ENCODE measurements around the gene HAAO. TPM values are rescaled to one million over a fixed set of nuclear protein-coding genes. Genes with fewer than 3 reads are reported as not detected.
A peak's percentile ranks its signal among the peaks of the same experiment; 100 is the strongest.

Gene HAAO
- total RNA-seq, 1 donor from 2014 or later = 11.4 TPM

DNA sequence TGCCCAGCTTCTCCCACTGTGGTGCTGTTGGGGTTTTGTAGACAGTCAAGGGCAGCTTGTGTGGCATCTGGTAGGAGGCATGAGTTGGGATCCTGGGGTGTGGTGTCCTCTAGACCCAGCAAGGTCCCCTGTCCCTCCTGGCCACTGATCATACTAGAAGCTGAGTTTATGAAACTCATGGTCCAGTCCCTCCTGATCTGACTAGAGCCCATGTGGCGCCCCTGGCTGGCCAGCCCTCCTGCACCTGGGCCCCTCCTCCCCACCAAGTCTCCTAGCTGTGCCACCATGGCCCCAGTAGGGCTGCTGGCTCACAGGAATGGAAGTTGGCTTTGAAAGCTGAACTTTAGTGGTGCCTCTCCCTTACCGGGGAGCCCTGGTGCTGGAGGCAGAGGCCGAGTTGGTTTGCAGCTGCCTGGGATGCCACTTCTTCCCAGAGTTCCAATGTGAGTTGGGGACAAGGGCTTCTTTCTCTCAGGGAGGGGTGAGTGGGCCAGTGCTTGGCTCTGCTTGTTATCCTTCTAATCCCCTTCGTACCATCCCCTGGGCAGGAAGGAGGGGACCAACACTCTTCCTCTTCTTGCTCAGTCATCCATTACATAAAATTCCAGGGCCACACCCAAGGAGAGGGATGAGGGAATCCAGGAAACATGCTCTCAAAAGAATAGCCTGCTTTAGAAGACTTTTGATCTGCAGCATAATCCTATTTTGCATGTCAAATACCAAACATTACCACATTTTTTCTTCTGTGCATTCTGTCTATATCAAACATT, 37.5 kb upstream of the HAAO start:
- no peaks in the 10 kb centered on the region for H3K27me3 Mint-ChIP-seq
- TF ChIP-seq, protein P1, sequence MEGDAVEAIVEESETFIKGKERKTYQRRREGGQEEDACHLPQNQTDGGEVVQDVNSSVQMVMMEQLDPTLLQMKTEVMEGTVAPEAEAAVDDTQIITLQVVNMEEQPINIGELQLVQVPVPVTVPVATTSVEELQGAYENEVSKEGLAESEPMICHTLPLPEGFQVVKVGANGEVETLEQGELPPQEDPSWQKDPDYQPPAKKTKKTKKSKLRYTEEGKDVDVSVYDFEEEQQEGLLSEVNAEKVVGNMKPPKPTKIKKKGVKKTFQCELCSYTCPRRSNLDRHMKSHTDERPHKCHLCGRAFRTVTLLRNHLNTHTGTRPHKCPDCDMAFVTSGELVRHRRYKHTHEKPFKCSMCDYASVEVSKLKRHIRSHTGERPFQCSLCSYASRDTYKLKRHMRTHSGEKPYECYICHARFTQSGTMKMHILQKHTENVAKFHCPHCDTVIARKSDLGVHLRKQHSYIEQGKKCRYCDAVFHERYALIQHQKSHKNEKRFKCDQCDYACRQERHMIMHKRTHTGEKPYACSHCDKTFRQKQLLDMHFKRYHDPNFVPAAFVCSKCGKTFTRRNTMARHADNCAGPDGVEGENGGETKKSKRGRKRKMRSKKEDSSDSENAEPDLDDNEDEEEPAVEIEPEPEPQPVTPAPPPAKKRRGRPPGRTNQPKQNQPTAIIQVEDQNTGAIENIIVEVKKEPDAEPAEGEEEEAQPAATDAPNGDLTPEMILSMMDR (IDR thresholded peaks at IDR 0.05) = no peak
- H3K4me1 Mint-ChIP-seq = peaks cover 14% of the 10 kb centered on the region
- no peaks in the 10 kb centered on the region for H3K36me3 Mint-ChIP-seq (ENCODE audit: low read depth)
- intact Hi-C loops (cut with micrococcal nuclease) = loop anchor here (1.0 to 2.0 kb wide), 4 partner anchors 399 to 779 kb away; no protein-coding TSS in a partner anchor
- no peak for DNase-seq
- H3K27ac Mint-ChIP-seq = no peak overlapping the region
- CTCF ChIA-PET = interaction anchor here (0.7 to 3.9 kb wide), 8 partner anchors 15 to 749 kb away, joined by 3 to 18 read pairs (median 4); no protein-coding TSS in a partner anchor
- no peak overlapping the region for H3K4me3 Mint-ChIP-seq
- ATAC-seq (ENCODE audit: low read depth) = no peak
- POLR2A ChIA-PET = no interaction called here
- H3K9me3 Mint-ChIP-seq = no peaks in the 10 kb centered on the region

DNA sequence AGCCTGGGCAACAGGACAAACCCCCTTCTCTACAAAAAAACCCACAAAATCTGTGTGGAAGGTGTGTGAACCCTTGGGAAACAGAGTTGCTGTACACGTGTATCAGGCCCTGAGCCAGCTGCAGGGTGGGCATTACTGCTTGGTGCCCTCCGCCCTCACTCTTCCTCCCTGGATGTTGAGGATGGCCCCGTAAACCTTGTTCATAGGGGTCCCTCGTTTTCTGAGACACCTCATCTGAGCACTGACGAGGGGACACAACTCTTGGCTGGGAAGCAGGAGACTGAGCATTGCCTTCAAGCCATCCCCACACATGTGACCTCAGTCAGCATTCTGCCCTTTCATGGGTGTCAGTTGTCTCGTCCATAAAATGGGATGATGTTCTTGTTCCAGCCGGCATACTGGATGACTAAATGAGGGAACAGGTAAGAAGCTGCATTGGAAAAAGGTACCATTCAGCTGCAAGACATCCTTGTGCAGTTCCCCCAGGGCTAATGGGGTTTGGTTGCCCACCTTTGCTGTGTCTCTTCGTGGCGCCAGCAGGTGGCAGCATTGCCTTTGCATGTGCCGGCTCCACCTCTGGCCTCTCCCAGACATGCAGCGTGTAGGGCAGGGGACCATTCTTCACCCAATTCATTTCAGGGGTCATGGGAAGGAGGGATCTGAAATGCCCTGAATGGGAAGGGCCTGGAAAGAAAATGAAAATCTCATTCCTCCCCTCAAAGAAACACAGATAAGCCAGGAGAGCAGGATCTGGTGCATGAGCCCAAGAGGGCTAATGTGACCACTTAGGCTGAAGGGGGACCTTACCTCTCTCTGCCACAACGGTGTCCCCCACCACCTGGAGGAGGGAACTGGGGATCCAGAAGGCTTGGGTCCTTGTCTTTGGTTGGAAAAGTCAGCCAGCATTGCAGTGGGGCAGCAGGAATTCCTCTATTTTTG, 36.4 kb upstream of the HAAO start:
- Mint-ChIP-seq H3K27ac (no peak overlapping the region), H3K27me3 (no peaks in the 10 kb centered on the region), H3K4me1 (peaks cover 14% of the 10 kb centered on the region), H3K9me3 (no peaks in the 10 kb centered on the region), H3K36me3 (ENCODE audit: low read depth) (no peaks in the 10 kb centered on the region), H3K4me3 (no peak overlapping the region)
- TF ChIP-seq, protein P1 (IDR thresholded peaks at IDR 0.05) = peak; percentile 65
- intact Hi-C loops (cut with micrococcal nuclease) = loop anchor here (1.0 to 2.0 kb wide), 4 partner anchors 400 to 781 kb away; no protein-coding TSS in a partner anchor
- DNase-seq (peak; percentile 52), ATAC-seq (ENCODE audit: low read depth) (peak; percentile 88)
- POLR2A ChIA-PET = interaction anchor here (1.4 kb wide), 1 partner anchor 18 kb away, joined by 5 read pairs; no protein-coding TSS in a partner anchor
- CTCF ChIA-PET = interaction anchor here (0.9 to 3.9 kb wide), 10 partner anchors 12 to 781 kb away, joined by 3 to 18 read pairs (median 6); no protein-coding TSS in a partner anchor

DNA sequence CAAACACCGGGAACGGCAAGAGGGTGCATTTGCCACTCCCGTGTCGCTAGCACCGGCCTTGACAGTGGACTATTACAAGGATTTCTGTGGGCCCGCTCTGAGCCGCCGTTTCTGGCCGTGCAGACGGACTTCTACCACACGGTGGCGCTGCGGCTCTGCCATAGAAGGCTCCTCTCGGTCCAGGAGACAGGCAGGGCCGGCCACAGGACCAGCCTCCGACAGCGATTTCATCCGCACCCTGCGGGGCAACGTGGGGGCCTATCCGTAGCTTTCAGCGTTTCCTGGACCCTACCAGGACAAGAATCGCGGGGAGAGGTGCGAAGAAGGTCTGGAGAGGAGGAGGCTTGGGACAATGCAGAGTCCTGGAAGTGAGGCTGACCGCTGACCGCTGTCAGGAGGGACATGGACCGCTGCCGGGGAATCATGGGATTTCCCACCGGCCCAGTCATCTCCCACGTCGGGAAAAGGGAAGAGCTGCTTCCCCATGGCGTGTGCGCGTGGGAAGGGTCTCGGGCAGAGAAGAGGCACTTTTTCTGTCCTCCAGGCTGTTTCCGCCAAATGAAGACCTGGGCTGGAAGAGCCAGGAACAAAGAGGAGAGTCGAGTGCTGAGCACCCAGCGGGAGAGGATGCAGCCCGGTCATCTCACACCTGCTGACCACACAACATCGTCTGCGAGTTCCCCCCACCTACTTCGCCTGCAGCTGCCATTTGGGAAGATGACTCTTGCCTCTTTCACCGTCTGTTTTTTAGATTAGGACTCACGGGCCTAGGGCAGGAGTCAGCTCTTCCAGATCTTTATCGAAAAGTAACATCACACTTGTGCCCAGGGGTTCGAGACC, 35.5 kb upstream of the HAAO start:
- H3K27ac Mint-ChIP-seq = no peak overlapping the region
- peaks cover 14% of the 10 kb centered on the region for H3K4me1 Mint-ChIP-seq
- no peaks in the 10 kb centered on the region for H3K36me3 Mint-ChIP-seq (ENCODE audit: low read depth)
- no peaks in the 10 kb centered on the region for H3K27me3 Mint-ChIP-seq
- peak overlapping the region; percentile 59 for H3K4me3 Mint-ChIP-seq
- ChIA-PET CTCF (interaction anchor here (0.9 to 3.9 kb wide), 10 partner anchors 13 to 782 kb away, joined by 3 to 18 read pairs (median 6); partner anchors contain the start of gene HAAO), POLR2A (interaction anchor here (1.4 kb wide), 1 partner anchor 17 kb away, joined by 5 read pairs; no protein-coding TSS in a partner anchor)
- TF ChIP-seq, protein P1 (IDR thresholded peaks at IDR 0.05) = peak; percentile 38
- peak; percentile 75 for DNase-seq
- intact Hi-C loops (cut with micrococcal nuclease) = loop anchor here (1.0 to 2.0 kb wide), 4 partner anchors 18 to 749 kb away; no protein-coding TSS in a partner anchor
- peak; percentile 84 for ATAC-seq (ENCODE audit: low read depth)
- H3K9me3 Mint-ChIP-seq = no peaks in the 10 kb centered on the region

DNA sequence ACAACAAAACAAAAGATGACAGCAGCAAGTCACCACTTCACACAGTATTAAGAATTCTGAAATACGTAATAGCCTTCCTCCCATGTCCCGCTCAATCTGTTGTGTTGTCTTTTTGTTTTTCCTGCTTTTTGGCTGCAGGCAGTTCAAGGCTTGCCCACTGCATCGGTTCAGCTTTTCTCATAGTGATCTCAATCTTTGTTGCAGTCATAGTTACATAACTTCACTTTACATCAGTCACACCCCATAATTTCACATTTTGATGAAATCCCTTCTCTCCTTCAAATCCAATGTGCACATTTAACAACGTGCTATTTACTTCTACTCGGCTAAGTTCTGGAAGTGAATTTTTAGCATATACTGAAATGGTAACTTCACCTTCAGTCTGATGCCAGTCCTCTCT, 33.8 kb upstream of the HAAO start:
- ChIA-PET POLR2A (no interaction called here), CTCF (interaction anchor here (3.9 kb wide), 1 partner anchor 751 kb away, joined by 15 read pairs; no protein-coding TSS in a partner anchor)
- H3K27me3 Mint-ChIP-seq = no peaks in the 10 kb centered on the region
- no peak overlapping the region for H3K4me3 Mint-ChIP-seq
- H3K9me3 Mint-ChIP-seq = no peaks in the 10 kb centered on the region
- DNase-seq (no peak), ATAC-seq (ENCODE audit: low read depth) (no peak)
- TF ChIP-seq, protein P1 (IDR thresholded peaks at IDR 0.05) = no peak
- no peaks in the 10 kb centered on the region for H3K36me3 Mint-ChIP-seq (ENCODE audit: low read depth)
- H3K4me1 Mint-ChIP-seq = peaks cover 14% of the 10 kb centered on the region
- no peak overlapping the region for H3K27ac Mint-ChIP-seq
- intact Hi-C loops (cut with micrococcal nuclease) = loop anchor here (2.0 kb wide), 1 partner anchor 305 kb away; no protein-coding TSS in a partner anchor

Data from activated B cell treated with CpG ODN at 0.5 μM for 24 hours (primary cell).